SU-DHL-6 (cell line): ENCODE data around the gene GRIK4.
"Not testable (repeated sequence)": the region's sequence is repeated elsewhere in the genome, so short reads cannot be mapped to it uniquely, and the experiment has no call there.

Experiments used
- EZH2phosphoT487 ChIP-seq: fragments of 200-600 bp; sonication (generic), shearing (Covaris generic); conservative IDR thresholded peaks from 2 replicates; pipeline ENCODE4 v1.6.1; 2018; ENCODE audit warnings: mild to moderate bottlenecking, antibody characterized with exemption, low read length, moderate library complexity, mixed read lengths
- TF ChIP-seq, protein P1 (sequence below): fragments of 200-600 bp; sonication (generic); IDR thresholded peaks from one replicate; pipeline ENCODE4 v1.5.1; 2017; ENCODE audit warnings: antibody characterized with exemption, mild to moderate bottlenecking, low read length, moderate library complexity; ENCODE audit not compliant: insufficient read depth, poor library complexity, severe bottlenecking

DNA sequence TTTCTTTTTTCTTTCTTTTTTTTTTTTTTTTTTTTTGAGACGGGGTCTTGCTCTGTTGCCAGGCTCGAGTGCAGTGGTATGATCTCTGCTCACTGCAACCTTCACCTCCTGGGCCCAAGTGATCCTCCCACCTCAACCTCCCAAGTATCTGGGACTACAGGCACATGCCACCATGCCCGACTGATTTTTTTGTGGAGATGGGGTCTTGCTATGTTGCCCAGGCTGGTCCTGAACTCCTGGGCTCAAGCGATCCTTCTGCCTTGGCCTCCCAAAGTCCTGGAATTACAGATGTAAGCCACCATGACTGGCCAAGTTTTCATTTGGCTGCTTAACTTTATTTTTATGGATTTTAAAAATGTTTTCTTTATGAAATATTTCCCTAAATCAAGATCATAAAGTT lies 520.1 kb downstream of the GRIK4 start:
- TF ChIP-seq, protein P1, sequence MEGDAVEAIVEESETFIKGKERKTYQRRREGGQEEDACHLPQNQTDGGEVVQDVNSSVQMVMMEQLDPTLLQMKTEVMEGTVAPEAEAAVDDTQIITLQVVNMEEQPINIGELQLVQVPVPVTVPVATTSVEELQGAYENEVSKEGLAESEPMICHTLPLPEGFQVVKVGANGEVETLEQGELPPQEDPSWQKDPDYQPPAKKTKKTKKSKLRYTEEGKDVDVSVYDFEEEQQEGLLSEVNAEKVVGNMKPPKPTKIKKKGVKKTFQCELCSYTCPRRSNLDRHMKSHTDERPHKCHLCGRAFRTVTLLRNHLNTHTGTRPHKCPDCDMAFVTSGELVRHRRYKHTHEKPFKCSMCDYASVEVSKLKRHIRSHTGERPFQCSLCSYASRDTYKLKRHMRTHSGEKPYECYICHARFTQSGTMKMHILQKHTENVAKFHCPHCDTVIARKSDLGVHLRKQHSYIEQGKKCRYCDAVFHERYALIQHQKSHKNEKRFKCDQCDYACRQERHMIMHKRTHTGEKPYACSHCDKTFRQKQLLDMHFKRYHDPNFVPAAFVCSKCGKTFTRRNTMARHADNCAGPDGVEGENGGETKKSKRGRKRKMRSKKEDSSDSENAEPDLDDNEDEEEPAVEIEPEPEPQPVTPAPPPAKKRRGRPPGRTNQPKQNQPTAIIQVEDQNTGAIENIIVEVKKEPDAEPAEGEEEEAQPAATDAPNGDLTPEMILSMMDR = not testable (repeated sequence)
- TF ChIP-seq EZH2phosphoT487 = not testable (repeated sequence)
